ENCODE measurements around the gene SLC31A2.

GRCh38 chr9:113139953-113140352 lies 10.9 kb upstream of the SLC31A2 start:
- TF ChIP-seq SUZ12 (IDR thresholded peaks at IDR 0.05; ENCODE audit: extremely low read depth, insufficient read depth, insufficient read length) (no peak), YY1 (IDR thresholded peaks at IDR 0.05; ENCODE audit: insufficient read depth, insufficient read length) (no peak)

Measured in NT2/D1 (cell line).